GM21526 (cell line): ENCODE data around the gene OASL.
"Not testable (repeated sequence)": the region's sequence is repeated elsewhere in the genome, so short reads cannot be mapped to it uniquely, and the experiment has no call there.

ENCODE experiments used
- ATAC-seq: cut with Tn5 transposase; IDR thresholded peaks from one replicate; pipeline ENCODE4 v1.9.1; 2021; ENCODE audit warnings: moderate library complexity; ENCODE audit not compliant: unreplicated experiment, low FRiP score

OASL gene

DNA sequence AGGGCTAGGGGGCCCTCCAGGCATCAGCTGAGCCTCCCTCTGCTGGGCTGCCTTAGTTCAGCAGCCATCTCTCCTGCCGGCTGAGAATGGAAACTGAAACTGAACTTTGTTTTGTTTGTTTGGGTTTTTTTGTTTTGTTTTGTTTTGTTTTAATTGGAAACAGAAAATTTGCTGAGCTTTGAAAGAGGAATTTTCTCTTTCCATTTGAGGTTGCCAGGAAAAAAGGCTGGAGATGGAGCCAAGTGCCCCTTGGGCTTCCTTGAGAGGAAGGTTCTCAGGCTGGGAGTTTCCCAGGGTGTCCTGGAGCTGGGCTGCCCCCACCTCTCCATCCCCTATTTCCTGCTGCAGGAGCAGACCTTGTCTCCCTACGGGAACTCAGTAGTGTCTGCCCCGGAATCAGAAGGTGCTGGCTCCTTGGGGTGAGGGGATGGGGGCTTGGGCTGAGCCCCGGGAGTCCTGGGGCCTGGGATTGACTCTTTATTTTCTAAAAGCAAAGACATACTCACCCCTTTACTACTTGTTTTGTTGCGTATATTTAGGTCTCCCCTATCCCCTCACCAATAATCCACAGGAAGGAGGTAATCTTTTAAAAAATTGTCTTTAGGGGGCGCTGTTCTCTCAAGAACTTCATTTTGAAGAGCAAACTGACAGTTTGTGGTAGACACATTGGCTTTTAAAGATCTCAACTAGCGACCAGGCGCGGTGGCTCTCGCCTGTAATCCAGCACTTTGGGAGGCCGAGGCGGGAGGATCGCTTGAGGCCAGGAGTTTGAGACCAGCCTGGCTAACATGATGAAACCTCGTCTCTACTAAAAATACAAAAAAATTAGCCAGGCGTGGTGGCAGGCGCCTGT is 21.3 kb upstream of the OASL start:
- ATAC-seq = peak; percentile 85

DNA sequence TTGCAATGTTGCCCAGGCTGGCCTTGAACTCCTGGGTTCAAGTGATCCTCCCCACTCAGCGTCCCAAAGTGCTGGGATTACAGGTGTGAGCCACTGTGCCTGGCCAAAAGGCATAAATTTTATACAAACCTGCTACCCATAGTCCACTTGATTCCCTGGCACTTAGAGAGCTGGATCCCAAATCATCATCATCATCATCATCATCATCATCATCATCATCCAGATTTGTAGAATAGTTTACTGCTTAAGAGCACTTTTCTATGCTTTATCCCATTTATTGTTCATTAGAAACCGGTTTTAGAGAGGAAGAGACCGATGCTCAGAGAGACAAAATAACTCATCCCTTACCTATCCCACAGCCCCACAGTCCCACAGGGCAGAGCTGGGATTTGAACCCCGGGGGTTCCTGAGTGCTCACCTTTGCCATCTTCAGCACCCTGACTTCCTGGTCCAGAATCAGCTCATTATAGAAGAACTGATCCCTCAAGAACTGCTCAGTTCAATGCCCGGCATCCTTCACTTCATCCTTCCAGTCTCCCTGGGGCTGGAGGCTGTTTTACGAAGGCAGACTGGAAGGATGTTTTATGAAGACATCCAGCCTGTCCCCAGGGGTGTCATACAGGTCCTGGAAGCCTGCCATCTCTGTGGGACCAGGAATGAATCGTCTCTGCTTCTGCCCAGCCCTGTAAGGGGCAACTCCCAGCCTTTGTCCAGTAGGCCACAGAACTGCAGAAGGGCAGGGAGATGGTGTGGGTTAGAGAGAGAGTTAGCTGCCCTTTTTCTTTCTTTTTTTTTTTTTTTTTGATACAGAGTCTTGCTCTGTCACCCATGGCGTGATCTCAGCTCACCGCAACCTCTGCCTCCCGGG is 20.2 kb upstream of the OASL start:
- ATAC-seq = no peak

DNA sequence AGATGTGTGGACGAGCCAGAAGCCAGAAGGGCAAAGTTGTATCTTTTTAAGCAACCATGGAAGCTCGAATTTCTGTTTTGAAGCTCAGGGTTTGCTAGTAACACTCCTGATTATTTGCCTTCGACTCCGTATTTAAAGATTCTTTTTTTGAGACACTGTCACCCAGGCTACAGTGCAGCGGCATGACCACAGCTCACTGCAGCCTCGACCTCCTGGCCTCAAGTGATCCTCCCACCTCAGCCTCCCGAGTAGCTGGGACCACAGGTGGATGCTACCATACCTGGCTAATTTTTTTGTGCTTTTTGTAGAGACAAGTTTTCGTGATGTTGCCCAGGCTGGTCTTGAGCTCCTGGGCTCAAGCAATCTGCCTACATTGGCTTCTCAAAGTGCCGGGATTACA is 18.7 kb upstream of the OASL start:
- ATAC-seq = no peak

DNA sequence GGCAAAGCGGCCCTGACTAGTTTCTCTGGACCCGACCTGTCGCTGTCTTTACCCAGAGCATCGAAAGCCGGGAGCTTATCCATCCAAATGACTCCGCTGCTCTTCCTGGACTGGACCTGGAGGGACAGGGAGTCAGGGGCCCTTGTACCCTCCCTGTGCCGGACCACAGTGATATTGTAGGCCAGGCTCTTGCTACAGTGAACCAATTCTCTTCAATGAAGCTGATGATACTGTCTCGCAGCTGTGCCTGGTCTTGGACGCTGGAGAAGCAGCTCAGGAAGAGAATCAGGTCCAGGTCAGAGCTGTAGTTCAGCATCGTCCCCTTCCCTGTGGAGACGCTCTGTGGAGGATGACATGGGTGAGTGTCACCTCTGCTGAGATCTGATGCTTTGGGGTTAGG is 14.7 kb upstream of the OASL start:
- ATAC-seq = no peak

DNA sequence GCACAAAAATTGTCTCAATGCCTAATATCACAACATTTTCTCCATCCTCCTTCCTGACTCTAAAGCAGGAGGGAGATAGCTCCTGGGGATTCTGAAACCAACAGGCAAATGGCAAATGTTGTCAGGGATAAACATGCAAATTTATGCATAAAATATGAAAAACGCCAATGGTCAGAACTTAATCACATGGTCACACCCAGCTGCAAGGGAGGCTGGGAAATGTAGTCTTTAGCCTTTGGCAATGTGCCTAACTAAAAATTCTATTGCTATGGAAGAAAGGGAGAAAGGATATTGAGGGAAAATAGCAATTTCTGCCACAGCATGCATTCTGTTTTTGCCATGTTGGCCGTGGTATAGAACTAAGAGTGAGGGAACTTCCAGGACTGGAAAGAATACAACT is 11.7 kb upstream of the OASL start:
- ATAC-seq = no peak

DNA sequence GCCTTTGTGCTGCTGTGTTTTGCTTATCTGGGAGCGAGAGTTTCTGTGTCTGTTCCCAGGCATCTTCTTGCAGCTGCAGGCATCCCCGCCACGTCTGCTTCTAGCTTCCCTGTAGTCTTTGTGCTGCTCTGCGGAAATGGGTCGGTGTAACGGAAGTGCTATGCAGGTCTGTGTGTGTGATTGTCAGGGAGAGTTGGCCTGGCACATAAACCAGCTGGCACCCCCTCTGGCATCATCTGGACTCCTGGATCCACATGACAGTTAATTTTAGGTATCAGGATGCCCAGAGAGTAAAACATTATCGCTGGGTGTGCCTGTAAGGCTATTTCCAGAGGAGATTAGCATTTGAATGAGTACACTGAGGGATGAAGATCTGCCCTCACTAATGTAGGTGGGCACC is 9.4 kb upstream of the OASL start:
- no peak for ATAC-seq

DNA sequence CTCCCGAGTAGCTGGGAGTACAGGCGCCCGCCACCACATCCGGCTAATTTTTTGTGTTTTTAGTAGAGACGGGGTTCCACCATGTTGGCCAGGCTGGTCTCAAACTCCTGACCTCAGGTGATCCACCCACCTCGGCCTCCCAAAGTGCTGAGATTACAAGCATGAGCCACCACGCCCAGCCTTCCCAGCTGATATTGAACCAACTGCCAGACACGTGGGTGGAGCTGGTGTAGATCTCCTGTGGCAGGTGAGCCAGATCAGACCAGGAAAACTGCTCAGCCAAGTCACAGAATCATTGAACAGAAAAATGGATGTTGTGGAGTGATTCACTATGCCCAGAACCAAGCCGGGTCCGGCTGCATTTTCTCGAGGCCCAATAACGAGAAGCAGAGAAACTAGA is 8.4 kb upstream of the OASL start:
- ATAC-seq = not testable (repeated sequence)

DNA sequence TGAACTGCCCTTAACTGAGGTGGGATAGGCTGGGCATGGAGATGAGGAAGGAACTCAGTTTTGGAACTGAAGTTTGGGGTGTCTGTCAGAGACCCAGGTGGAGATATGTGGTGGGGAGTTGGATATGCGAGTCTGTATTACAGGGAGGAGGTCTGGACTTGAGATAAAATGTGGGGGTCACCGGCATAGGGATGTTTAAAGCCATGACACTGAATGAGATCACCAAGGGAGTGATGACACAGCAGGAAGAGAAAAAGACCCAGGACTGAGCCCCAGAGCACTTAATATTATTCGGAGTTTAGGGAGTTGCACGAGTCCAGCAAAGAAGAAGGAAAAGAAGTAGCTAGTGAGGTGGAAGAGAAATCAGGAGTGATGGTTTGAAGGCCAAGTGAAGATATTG is 4.0 kb upstream of the OASL start:
- ATAC-seq = no peak

DNA sequence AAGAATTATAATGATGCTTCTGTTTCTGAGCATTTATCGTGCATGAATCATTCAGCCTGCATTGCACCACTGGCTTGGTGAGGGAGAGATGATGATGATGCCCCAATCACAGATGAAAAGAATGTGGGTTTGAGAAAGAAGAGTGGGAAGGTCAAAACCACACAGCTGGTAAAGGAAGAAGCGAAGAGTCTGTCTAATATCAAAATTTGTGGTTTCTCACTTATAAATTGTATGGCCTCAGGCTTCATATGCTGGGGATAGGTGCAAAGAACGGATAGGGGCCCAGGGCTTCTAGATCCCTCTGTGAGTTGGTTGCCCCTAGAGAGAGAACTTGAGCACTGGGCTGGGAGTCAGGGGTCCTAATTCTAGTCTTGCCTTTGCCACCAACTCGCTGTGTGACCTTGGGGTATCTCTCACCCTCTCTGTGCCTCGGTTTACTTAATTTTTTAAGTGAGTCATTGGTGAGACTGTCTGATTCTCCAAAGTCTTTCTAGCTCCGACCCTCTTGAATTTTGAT is 2.2 kb downstream of the OASL start:
- no peak for ATAC-seq

DNA sequence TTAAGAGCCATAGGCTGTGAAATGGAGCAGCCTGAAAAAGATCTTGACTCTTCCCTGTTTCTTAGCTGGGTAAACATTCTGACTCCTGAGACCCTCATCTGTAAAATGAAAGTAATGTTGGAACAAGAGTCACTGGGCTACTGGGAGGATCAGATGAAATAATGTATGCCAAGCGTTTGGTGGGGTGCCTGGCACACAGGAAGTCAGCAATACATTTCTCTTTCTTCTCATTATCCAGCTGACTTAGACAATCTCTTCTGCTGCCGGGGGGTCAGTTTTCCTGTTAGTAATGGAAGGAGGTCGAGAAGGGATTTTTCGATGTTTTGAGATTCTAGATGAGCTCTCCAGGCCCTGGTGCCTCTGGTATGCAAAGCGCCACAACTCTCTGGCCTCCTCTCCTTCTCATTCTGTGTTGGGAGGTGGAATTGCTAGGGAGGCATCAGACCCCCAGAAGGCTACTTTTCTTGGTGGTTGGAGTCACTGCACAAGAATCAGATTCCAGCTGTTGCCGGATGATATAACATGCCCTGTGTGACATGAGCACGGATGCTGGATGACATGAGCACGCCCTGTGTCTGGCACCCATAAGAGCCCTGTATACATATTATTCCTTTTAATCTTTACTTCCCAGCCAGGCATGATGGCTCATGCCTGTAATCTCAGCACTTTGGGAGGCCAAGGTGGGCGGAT is 4.3 kb downstream of the OASL start:
- no peak for ATAC-seq

DNA sequence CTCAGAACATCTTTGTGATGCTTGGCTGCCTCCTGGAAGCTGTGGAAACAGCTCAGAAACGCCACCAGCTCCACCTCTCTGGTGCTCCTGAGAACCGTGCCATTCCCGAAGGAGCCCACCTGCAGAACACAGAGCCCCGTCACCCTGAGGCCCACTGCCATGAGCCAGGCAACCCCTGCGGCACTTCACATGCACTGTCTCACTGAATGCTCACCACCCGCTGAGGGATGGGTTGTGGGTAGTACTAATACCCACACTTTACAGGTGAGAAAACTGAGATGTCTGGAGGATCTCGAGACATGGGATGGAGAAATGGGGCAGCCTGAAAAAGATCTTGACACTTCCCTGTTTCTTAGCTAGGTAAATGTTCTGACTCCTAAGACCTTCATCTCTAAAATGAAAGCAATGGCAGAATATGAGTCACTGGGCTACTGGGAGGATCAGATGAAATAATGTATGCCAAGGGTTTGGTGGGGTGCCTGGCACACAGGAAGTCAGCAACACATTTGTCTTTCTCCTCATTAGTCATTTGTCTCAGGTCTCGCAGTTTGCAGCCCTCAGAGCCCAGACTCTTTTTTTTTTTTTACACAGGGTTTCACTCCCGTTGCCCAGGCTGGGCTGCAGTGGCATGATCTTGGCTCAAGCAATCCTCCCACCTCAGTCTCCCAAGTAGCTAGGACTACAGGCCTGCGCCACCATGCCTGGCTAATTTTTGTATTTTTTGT is 5.3 kb downstream of the OASL start:
- ATAC-seq = no peak

DNA sequence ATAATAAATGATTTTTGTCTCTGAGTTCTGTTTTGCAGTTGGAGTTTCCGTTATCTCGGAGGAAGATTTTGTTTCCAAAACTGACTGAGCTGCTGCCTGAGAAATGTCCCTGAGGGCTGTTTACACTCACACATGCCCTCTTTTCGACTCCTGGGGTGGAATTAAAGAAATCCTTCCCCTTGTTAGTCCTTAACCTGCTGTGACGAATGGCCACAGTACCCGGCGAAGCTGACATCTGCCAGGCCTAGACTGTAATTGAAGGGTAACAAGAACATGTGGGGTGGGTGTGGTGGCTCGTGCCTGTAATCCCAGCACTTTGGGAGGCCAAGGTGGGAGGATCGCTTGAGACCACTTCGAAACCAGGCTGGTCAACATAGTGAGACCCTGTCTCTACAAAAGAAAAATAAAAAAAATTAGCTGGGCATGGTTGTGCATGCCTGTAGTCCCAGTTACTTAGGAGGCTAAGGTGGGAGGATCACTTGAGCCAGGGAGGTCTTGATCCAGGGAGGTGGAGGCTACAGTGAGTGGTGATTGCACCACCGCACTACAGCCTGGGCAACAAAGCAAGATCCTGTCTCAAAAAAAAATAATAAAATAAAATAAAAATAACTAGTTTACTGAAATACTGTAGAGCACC is 8.4 kb downstream of the OASL start:
- no peak for ATAC-seq

DNA sequence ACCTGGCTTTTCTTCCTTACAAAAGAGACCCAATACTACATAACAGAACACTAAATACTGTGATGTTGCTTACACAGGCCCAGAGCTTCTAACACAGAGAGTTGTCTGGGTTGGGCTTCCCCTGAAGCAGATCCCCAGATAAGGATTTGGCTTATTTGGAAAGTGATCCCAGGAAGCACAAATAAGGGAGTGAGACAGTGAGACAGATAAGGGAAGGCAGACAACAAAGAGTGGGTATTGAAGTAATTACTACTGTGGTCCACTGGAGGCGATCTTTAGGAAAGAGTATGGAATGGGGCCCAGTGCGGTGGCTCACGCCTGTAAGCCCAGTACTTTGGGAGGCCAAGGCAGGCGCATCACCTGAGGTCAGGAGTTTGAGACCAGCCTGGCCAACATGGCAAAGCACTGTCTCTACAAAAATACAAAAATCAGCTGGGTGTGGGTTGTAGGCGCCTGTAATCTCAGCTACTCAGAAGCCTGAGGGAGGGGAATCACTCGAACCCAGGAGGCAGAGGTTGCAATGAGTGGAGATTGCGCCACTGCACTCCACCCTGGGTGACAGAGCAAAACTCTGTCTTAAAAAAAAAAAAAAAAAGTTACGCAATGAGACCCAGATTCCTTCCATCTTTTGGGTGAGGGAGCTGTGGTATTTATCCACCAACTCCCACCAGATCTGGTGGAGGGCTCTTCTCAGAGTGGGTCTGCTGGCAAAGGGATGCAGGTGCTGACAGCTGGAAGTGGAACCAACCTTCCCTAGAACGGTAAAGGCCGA is 12.6 kb downstream of the OASL start:
- no peak for ATAC-seq

DNA sequence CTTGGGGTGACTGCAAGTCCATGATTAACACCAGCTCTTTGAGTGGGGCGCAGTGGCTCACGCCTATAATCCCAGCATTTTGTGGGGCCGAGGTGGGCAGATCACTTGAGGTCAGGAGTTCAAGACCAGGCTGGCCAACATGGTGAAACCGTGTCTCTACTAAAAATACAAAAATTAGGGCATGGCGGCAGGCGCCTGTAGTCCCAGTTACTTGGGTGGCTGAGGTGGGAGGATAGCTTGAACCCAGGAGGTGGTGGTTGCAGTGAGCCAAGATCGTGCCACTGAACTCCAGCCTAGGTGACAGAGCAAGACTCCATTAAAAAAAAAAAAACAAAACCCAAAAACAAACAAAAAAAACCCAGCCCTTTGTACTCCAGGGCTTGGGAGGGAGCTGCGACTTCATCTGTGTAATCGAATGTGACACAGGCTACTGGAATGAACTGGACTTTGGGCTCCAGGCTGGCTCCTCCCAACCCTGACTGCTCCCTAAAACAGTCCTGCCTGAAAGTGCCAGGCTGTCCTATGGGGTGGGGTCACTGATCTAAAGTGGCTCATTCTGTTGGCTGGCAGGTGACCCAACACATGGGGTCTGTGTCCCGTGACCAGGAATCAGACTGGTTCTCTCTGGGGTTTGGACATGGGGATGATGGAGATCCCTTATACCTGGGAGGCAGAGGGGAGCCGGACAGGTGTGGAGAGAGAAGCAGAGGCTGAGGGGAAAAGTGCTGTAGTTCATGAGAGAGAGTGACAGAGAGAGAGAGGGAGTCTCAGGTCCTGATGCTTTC is 13.4 kb downstream of the OASL start:
- no peak for ATAC-seq

DNA sequence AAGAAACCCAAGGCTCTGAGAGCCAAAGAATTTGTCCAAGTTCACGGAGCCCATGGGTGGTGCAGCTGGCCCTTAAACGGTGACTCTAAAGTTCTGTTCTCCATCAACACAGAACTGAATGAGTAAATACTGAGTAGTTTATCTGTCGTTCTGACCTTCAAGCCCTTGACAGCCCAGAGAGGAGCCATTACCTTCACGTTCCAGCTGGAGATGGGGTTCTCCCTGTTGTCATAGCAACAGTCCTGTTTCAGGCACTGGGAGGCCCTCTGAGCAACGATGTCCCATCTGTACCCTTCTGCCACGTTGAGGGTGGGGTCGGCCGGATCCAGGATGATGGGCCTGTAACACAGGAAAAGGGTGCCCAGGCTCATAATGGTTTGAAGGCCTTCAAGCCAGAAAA is 15.2 kb downstream of the OASL start:
- no peak for ATAC-seq

DNA sequence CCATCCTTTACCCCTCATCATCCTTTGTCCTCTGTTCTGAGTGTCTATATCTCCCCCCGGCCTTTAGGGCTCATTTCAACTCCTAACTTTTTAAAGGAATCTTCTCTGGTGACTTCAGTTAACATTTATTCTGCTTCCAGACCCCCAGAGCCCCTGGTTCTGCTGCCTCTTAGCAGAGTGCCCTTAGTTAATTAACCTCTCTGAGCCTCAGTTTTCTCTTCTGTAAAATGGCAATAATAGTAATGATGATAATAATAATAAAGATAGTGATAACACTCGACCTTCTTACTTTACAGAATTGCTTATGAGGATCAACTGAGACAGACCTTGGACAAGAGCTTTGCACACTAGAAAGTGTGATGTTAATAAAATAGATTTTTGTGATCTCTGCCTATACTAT is 16.3 kb downstream of the OASL start:
- ATAC-seq = no peak

DNA sequence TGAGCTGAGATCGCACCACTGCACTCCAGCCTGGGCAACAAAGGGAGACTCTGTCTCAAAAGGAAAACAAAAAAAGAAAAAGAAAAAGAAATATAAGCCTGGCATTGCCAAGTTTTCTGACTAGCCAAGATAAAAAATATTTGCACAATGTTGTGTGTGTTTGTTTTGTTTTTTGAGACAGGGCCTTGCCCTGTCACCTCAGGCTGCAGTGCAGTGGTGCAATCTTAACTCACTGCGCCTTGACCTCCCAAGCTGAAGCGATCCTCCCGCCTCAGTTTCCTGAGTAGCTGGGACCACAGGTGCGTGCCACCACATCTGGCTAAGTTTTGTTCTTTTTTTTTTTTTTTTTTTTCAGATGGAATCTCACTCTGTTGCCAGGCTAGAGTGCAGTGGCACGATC is 17.3 kb downstream of the OASL start:
- no peak for ATAC-seq

DNA sequence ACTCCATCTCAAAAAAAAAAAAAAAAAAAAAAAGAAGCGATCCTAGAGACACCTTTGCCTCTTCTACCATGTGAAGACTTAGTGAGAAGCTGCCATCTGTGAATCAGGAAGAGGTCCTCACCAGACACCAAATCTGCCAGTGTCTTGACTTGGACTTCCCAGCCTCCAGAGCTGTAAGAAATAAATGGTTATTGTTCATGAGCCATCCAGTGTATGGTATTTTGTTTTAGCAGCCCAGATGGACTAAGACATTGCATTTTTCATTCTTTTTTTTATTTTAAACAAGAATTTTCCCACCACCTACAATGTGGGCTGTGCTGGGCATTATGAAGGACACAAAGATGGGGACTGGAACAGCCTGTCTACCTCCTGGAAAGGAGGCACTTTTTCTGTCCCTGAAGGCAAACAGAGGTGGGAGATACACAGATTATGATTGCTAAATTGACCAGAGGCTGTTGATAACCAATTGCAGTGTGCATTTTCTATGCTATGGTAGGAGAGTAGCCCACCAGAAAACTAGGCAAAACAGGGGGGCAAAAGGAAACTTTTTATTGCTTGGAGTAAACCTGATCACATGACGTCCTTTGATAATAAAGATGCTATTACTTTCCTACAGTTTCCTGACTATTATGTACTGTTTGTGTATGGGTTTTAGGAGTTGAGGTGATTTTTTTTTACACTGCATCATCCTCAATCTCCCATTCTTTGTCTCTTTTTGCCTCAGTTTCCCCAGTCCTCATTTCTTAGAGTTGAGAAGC is 20.0 kb downstream of the OASL start:
- ATAC-seq = no peak
